H1 (cell line): ENCODE results near the gene WAC. TPM values are rescaled to one million over a fixed set of nuclear protein-coding genes. Genes with fewer than 3 reads are reported as not detected.
A peak's percentile ranks its signal among the peaks of the same experiment; 100 is the strongest.

Experiments
- CTCF ChIA-PET: fragments of 300-600 bp; sonication (Branson Sonifier 250); formaldehyde crosslinking; loops from one replicate; lab custom pipeline; 2021; ENCODE audit not compliant: partially characterized antibody; lab: Charles Lee
- POLR2A ChIA-PET: fragments of 300-600 bp; sonication (Branson Sonifier 250); formaldehyde crosslinking; loops from one replicate; lab custom pipeline; 2021; ENCODE audit warnings: inconsistent platforms; ENCODE audit not compliant: partially characterized antibody; lab: Charles Lee
- DNase-seq, 2 experiments: peaks; one replicate each; pipeline versions ENCODE4 v3.0.0 to v3.0.0-alpha.2; 2010 to 2022; ENCODE audit warnings: low spot score in 2 of 2, low read depth in 1 of 2, mixed read lengths in 1 of 2
- FAIRE-seq: peaks from 2 replicates; lab custom pipeline; 2011; peaks lifted over from hg19 to GRCh38; lab: Jason Lieb, UNC
- H2AFZ ChIP-seq: 2 replicates; pipeline ENCODE4 v1.8.1; 2012; ENCODE audit warnings: low read length, inconsistent platforms
- H2AK5ac ChIP-seq: 2 replicates; pipeline ENCODE4 v1.6.1; 2013; ENCODE audit warnings: low read depth, low read length
- H2BK120ac ChIP-seq: replicated peaks from 2 replicates; pipeline ENCODE3; 2013; ENCODE audit warnings: low read depth, low read length, inconsistent platforms
- H2BK12ac ChIP-seq: 2 replicates; pipeline ENCODE4 v1.6.1; 2013; ENCODE audit warnings: low read depth, low read length
- H2BK15ac ChIP-seq: 2 replicates; pipeline ENCODE4 v1.6.1; 2013; ENCODE audit warnings: low read length
- H2BK20ac ChIP-seq: 2 replicates; pipeline ENCODE4 v1.6.1; 2013; ENCODE audit warnings: low read length
- H2BK5ac ChIP-seq: 2 replicates; pipeline ENCODE4 v1.6.1; 2013; ENCODE audit warnings: low read depth, low read length
- H3K14ac ChIP-seq: 2 replicates; pipeline ENCODE4 v1.6.1; 2013; ENCODE audit warnings: inconsistent platforms; ENCODE audit not compliant: insufficient read length
- H3K18ac ChIP-seq: 2 replicates; pipeline ENCODE4 v1.6.1; 2013; ENCODE audit warnings: low read length; ENCODE audit errors: extremely low read depth
- H3K23ac ChIP-seq: 2 replicates; pipeline ENCODE4 v1.6.1; 2013; ENCODE audit warnings: inconsistent platforms; ENCODE audit not compliant: insufficient read length
- H3K23me2 ChIP-seq: 2 replicates; pipeline ENCODE4 v1.6.1; 2013; ENCODE audit warnings: low read depth, low read length
- H3K27ac ChIP-seq: 2 replicates; pipeline ENCODE4 v1.6.1; 2011; ENCODE audit warnings: low read depth, low read length, inconsistent platforms
- H3K27me3 ChIP-seq, 4 experiments: replicated peaks in 1 of 4; 1 replicate in 1 of 4; 2 replicates in 3 of 4; pipeline versions ENCODE4 v1.6.1 to v1.8.1; 2011 to 2013; ENCODE audit warnings: low read length in 3 of 4, mild to moderate bottlenecking in 3 of 4, inconsistent platforms in 2 of 4, mixed read lengths in 2 of 4, moderate library complexity in 1 of 4; ENCODE audit not compliant: control insufficient read depth in 3 of 4, insufficient read depth in 3 of 4; ENCODE audit errors: extremely low read depth in 1 of 4
- H3K36me3 ChIP-seq, 4 experiments: 2 replicates each; pipeline versions ENCODE4 v1.6.1 to v1.8.1; 2011 to 2013; ENCODE audit warnings: mild to moderate bottlenecking in 4 of 4, low read length in 3 of 4, moderate library complexity in 2 of 4, control low read depth in 1 of 4, inconsistent platforms in 1 of 4; ENCODE audit not compliant: insufficient read depth in 4 of 4, control insufficient read depth in 2 of 4
- H3K4ac ChIP-seq: replicated peaks from 2 replicates; pipeline ENCODE3; 2013; ENCODE audit warnings: low read length, low read depth, mixed read lengths, inconsistent platforms; ENCODE audit not compliant: insufficient read length
- H3K4me1 ChIP-seq, 4 experiments: replicated peaks in 1 of 4; 1 replicate in 1 of 4; 2 replicates in 3 of 4; pipeline versions ENCODE4 v1.6.1 to v1.8.1; 2011 to 2013; ENCODE audit warnings: low read length in 3 of 4, inconsistent platforms in 2 of 4, mixed read lengths in 1 of 4; ENCODE audit not compliant: insufficient read depth in 4 of 4, control insufficient read depth in 3 of 4
- H3K4me2 ChIP-seq, 2 experiments: 2 replicates each; pipeline versions ENCODE4 v1.6.1 to v1.8.1; 2011 to 2013; ENCODE audit warnings: low read depth in 2 of 2, low read length in 2 of 2, control low read depth in 1 of 2, inconsistent platforms in 1 of 2, mild to moderate bottlenecking in 1 of 2; ENCODE audit not compliant: insufficient read depth in 1 of 2
- H3K4me3 ChIP-seq, 4 experiments: fragments of 200-600, 300-600 bp in 1 of 4; sonication (generic), shearing (Covaris generic), sonication (Bioruptor Twin) in 1 of 4; 2 replicates each; pipeline versions ENCODE4 v1.5.1 to v1.8.1; 2011 to 2016; ENCODE audit warnings: low read length in 4 of 4, low read depth in 3 of 4, control low read depth in 2 of 4, inconsistent platforms in 2 of 4, mild to moderate bottlenecking in 2 of 4, mixed read lengths in 1 of 4, moderate library complexity in 1 of 4; ENCODE audit not compliant: insufficient read depth in 2 of 4; ENCODE audit errors: extremely low read depth in 1 of 4
- H3K56ac ChIP-seq: replicated peaks from 2 replicates; pipeline ENCODE3; 2013; ENCODE audit warnings: low read depth, mild to moderate bottlenecking, mixed read lengths, low read length, inconsistent platforms; ENCODE audit not compliant: insufficient read length
- H3K79me1 ChIP-seq: 2 replicates; pipeline ENCODE4 v1.6.1; 2013; ENCODE audit warnings: low read depth, low read length, control low read depth
- H3K79me2 ChIP-seq, 2 experiments: 2 replicates each; pipeline versions ENCODE4 v1.6.1 to v1.8.1; 2012 to 2013; ENCODE audit warnings: low read length in 2 of 2, mild to moderate bottlenecking in 2 of 2, inconsistent platforms in 1 of 2; ENCODE audit not compliant: insufficient read depth in 2 of 2, control insufficient read depth in 1 of 2
- H3K9ac ChIP-seq, 4 experiments: replicated peaks in 1 of 4; 1 replicate in 1 of 4; 2 replicates in 3 of 4; pipeline versions ENCODE4 v1.6.1 to v1.8.1; 2011 to 2013; ENCODE audit warnings: low read depth in 3 of 4, low read length in 3 of 4, control low read depth in 2 of 4, mild to moderate bottlenecking in 2 of 4, moderate library complexity in 2 of 4, inconsistent platforms in 1 of 4; ENCODE audit errors: extremely low read depth in 1 of 4
- H3K9me3 ChIP-seq, 2 experiments: 2 replicates each; pipeline versions ENCODE4 v1.6.1 to v1.8.1; 2012 to 2013; ENCODE audit warnings: mild to moderate bottlenecking in 2 of 2, moderate library complexity in 2 of 2, control low read depth in 1 of 2, inconsistent platforms in 1 of 2, low read depth in 1 of 2, low read length in 1 of 2, mixed read lengths in 1 of 2; ENCODE audit not compliant: insufficient read depth in 2 of 2
- H4K20me1 ChIP-seq, 2 experiments: replicated peaks in 1 of 2; 2 replicates each; pipeline versions ENCODE3 to v1.8.1; 2011 to 2013; ENCODE audit warnings: inconsistent platforms in 2 of 2, low read length in 2 of 2, mild to moderate bottlenecking in 1 of 2; ENCODE audit not compliant: insufficient read depth in 2 of 2, control insufficient read depth in 1 of 2
- H4K5ac ChIP-seq: 2 replicates; pipeline ENCODE4 v1.6.1; 2013; ENCODE audit warnings: low read length, low read depth, mixed read lengths, inconsistent platforms; ENCODE audit not compliant: insufficient read length
- H4K8ac ChIP-seq: 2 replicates; pipeline ENCODE4 v1.8.0; 2013; ENCODE audit warnings: mild to moderate bottlenecking, moderate library complexity, low read length, inconsistent platforms; ENCODE audit not compliant: insufficient read depth; ENCODE audit errors: extremely low read depth
- H4K91ac ChIP-seq: replicated peaks from 2 replicates; pipeline ENCODE3; 2013; ENCODE audit warnings: low read length, mixed read lengths, inconsistent platforms; ENCODE audit not compliant: insufficient read length
- BRCA1 ChIP-seq: IDR thresholded peaks from 2 replicates; pipeline ENCODE4 v1.6.1; 2012; ENCODE audit warnings: low read depth, low read length, improper control_type of control experiment
- CHD2 ChIP-seq: IDR thresholded peaks from 2 replicates; pipeline ENCODE4 v1.6.1; 2012; ENCODE audit warnings: low read length, improper control_type of control experiment
- CTBP2 ChIP-seq: IDR thresholded peaks from 2 replicates; pipeline ENCODE4 v1.7.0; 2011; ENCODE audit warnings: borderline replicate concordance, mild to moderate bottlenecking, moderate library complexity, mixed read lengths, low read length; ENCODE audit not compliant: insufficient read depth, insufficient read length
- CTCF ChIP-seq, 3 experiments: IDR thresholded peaks; 1 replicate in 2 of 3; 2 replicates in 1 of 3; pipeline versions ENCODE4 v1.5.1 to v1.6.1; 2011; ENCODE audit warnings: low read length in 3 of 3, mild to moderate bottlenecking in 3 of 3, inconsistent platforms in 2 of 3, low read depth in 1 of 3, moderate library complexity in 1 of 3; ENCODE audit not compliant: insufficient read depth in 1 of 3; ENCODE audit errors: control extremely low read depth in 1 of 3
- EP300 ChIP-seq, 2 experiments: IDR thresholded peaks; 1 replicate in 1 of 2; 2 replicates in 1 of 2; pipeline ENCODE4 v1.6.1; 2011 to 2012; ENCODE audit warnings: low read depth in 2 of 2, low read length in 2 of 2, mild to moderate bottlenecking in 2 of 2, borderline replicate concordance in 1 of 2, inconsistent platforms in 1 of 2, moderate library complexity in 1 of 2
- PHF8 ChIP-seq: fragments of 200-600 bp; sonication (generic); conservative IDR thresholded peaks from 2 replicates; pipeline ENCODE4 v1.7.1; 2012; ENCODE audit warnings: low read depth, mild to moderate bottlenecking, inconsistent platforms, low read length, moderate library complexity
- SP1 ChIP-seq: IDR thresholded peaks from 2 replicates; pipeline ENCODE4 v1.6.1; 2011; ENCODE audit warnings: low read depth, low read length
- SP2 ChIP-seq: IDR thresholded peaks from 2 replicates; pipeline ENCODE4 v1.6.1; 2012; ENCODE audit warnings: mild to moderate bottlenecking, low read length, inconsistent platforms
- TAF1 ChIP-seq: IDR thresholded peaks from 2 replicates; pipeline ENCODE4 v1.6.1; 2011; ENCODE audit warnings: mild to moderate bottlenecking, low read depth, low read length
- WGBS, 2 experiments: shearing (Covaris generic) in 1 of 2; methylation state at CpG; one replicate each; pipeline versions ENCODE4 v1.1.6 to v1.1.7; 2013 to 2015; ENCODE audit warnings: low lambda C conversion rate in 2 of 2, mixed read lengths in 2 of 2, inconsistent platforms in 1 of 2, low coverage in 1 of 2, missing lambda C conversion rate in 1 of 2; ENCODE audit not compliant: insufficient replicate concordance in 2 of 2, insufficient coverage in 1 of 2, insufficient read length in 1 of 2; ENCODE audit errors: extremely low coverage in 1 of 2, missing lambda C conversion rate in 1 of 2; 5-methylcytosine and 5-hydroxymethylcytosine counted together
- polyA plus RNA-seq, 7 experiments: library from polyadenylated mRNA; depleted of rRNA in 3 of 7; stranded (reverse) in 5 of 7; unstranded in 2 of 7; fragments of >200 nt in 5 of 7; fragments of 200-250 nt in 2 of 7; gene quantifications; 1 replicate in 5 of 7; 2 replicates in 1 of 7; 4 replicates in 1 of 7; pipeline versions ENCODE4 v1.2.1 to v1.2.3, GENCODE V29; 2011 to 2013; ENCODE audit warnings: missing spikeins in 2 of 7, mixed read lengths in 2 of 7
- total RNA-seq: library from RNA; stranded (reverse); fragmentation: NEBNext Ultra II Directional; extraction: Animal tissue kit (Norgen Biotek cat#: 25700); gene quantifications from 2 replicates; pipeline ENCODE4 v1.2.1, GENCODE V29; 2021
- TF ChIP-seq, protein P1 (sequence below): IDR thresholded peaks from 2 replicates; pipeline ENCODE4 v1.6.1; 2012; ENCODE audit warnings: inconsistent platforms
- TF ChIP-seq, protein P2 (sequence below): IDR thresholded peaks from 2 replicates; pipeline ENCODE4 v1.6.1; 2011; ENCODE audit warnings: low read depth, mild to moderate bottlenecking, low read length; ENCODE audit not compliant: insufficient read depth

WAC gene
- total and polyA plus RNA-seq, 2 of the 8 experiments (the other 6 are each of a cell fraction or from before 2014, with no cell fraction given), result 72.9 to 128 TPM

- Histone ChIP-seq H2BK12ac (no peak overlapping the region), H3K18ac (no peak overlapping the region), H3K4me1 (no peaks in the 10 kb centered on the region), H4K91ac (no peak overlapping the region), H2BK15ac (no peak overlapping the region), H3K79me2 (no peaks in the 10 kb centered on the region), H3K36me3 (no peaks in the 10 kb centered on the region), H3K27me3 (no peaks in the 10 kb centered on the region), H3K4ac (no peak overlapping the region), H3K9ac (no peak overlapping the region), H3K23ac (no peak overlapping the region), H2AK5ac (no peak overlapping the region), H3K14ac (no peak overlapping the region), H3K79me1 (no peaks in the 10 kb centered on the region), H3K23me2 (no peaks in the 10 kb centered on the region), H3K27ac (no peak overlapping the region), H4K5ac (no peak overlapping the region), H4K8ac (no peak overlapping the region), H3K56ac (no peak overlapping the region), H2BK5ac (no peak overlapping the region), H2BK120ac (no peak overlapping the region), H2BK20ac (no peak overlapping the region), H2AFZ (peak overlapping the region; percentile 59; the same call in 1 of the 2 replicates), H3K9me3 (no peaks in the 10 kb centered on the region), H3K4me3 (no peak overlapping the region), H3K4me2 (no peak overlapping the region), H4K20me1 (no peaks in the 10 kb centered on the region)
- DNase-seq (no peak), FAIRE-seq (no peak)
- ChIA-PET CTCF (interaction anchor here (0.7 to 2.2 kb wide), 2 partner anchors 23 to 462 kb away, joined by 3 to 12 read pairs; no protein-coding TSS in a partner anchor), POLR2A (no interaction called here)
- WGBS, 2 experiments, result 91% methylated on average over 5 of the region's 5 CpGs; no CpG with 5 or more reads in 1 of the 2 experiments
- TF ChIP-seq, protein P1, sequence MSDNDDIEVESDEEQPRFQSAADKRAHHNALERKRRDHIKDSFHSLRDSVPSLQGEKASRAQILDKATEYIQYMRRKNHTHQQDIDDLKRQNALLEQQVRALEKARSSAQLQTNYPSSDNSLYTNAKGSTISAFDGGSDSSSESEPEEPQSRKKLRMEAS, result no peak
- no peak for TF ChIP-seq SP1
- TF ChIP-seq CHD2, result no peak
- TF ChIP-seq PHF8, result no peak
- TF ChIP-seq CTCF (IDR thresholded peaks at IDR 0.05; ENCODE audit: control extremely low read depth in 1 of 3, insufficient read depth in 1 of 3, low read depth in 1 of 3, low read length in 3 of 3), result no peak
- TF ChIP-seq EP300 (IDR thresholded peaks at IDR 0.05; ENCODE audit: borderline replicate concordance in 1 of 2, low read depth in 2 of 2, low read length in 2 of 2), result no peak
- TF ChIP-seq TAF1, result no peak
- no peak for TF ChIP-seq BRCA1
- TF ChIP-seq, protein P2, sequence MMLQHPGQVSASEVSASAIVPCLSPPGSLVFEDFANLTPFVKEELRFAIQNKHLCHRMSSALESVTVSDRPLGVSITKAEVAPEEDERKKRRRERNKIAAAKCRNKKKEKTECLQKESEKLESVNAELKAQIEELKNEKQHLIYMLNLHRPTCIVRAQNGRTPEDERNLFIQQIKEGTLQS, result no peak
- no peak for TF ChIP-seq CTBP2
- TF ChIP-seq SP2, result no peak
These were observed 119.8 kb downstream of the WAC start for GRCh38 chr10:28652703-28653102.
